ENCODE data around the gene SAE1.

SAE1 gene

DNA sequence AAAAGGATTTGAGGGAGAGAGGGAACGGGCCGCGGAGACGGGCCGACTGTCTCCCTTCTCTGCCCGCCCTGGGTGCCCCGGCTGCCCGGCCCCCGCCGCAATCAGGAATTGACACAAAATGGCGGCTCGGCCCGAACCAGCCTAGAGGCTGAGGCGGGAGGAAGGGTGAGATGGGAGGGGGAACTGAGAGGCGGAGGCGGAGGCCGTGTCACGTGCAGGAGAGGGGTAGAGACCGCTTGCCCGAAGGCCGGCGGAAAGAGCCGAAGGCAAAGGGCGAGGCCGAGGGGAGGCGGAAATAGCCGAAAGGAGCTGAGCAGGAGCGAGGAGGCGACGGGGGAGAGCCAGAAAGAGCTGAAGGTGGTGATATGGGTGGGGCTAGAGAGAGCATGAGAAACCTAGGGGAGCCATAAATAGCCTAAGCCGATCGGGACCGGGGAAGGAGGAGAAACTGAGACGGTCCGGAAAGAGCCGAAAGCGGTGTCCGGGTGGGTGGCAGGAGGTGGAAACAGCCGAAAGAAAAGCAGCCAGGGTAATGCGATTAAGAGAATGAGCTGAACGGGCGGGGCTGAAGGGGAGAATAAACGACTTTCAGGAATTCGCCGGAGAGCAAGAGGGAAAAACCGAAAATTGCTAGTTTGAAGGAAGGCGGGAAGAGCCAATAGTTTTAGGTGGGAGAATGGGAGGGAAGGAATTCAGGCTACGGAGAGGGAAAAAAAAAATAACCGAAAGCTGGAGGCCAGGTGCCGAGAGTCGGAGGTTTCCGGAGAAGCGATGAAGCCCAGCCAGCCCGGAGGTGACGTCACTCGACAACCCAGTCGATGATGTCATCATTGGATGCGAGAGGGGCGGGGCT lies 17.4 kb upstream of the SAE1 start, which contains the start of gene ZC3H4:
ZC3H4 (minus strand) TSS at position 780 of the 853 bp plus-strand sequence. CDS start 1,192 bp downstream, outside the sequence.
- H3K4me1 ChIP-seq (ENCODE audit: control extremely low read depth in 1 of 4, control insufficient read depth in 4 of 4, insufficient read depth in 4 of 4, low read length in 3 of 4): peaks cover 20 to 38% (median 31%) of the 10 kb centered on the region in 4 experiments
- WGBS (ENCODE audit: insufficient coverage): under 1% methylated on average over 52 of the region's 59 CpGs
- no peaks in the 10 kb centered on the region for H3K9me3 ChIP-seq (ENCODE audit: control extremely low read depth in 1 of 5, control insufficient read depth in 4 of 5, insufficient read depth in 2 of 5, low read depth in 1 of 5, low read length in 4 of 5)
- ChIA-PET POLR2A (interaction anchor here (0.6 to 1.4 kb wide), 14 partner anchors 9 to 718 kb away, joined by 3 to 9 read pairs (median 4); partner anchors contain the start of genes CALM3, CCDC9, SAE1 and TMEM160), CTCF (interaction anchor here (1.0 to 12.5 kb wide), 8 partner anchors 9 to 100 kb away, joined by 3 to 116 read pairs (median 4); no protein-coding TSS in a partner anchor)
- peak within 1 kb of the TSS; percentile 80 to 99 (median 90) for H3K4me3 ChIP-seq (ENCODE audit: control insufficient read depth in 1 of 7, extremely low read depth in 1 of 7, insufficient read depth in 4 of 7, low read depth in 2 of 7, low read length in 6 of 7)
- H3K36me3 ChIP-seq (ENCODE audit: control insufficient read depth in 4 of 4, insufficient read depth in 4 of 4, low read length in 3 of 4): peaks cover 0 to 8% (median 0%) of the 10 kb centered on the region in 4 experiments
- peak within 1 kb of the TSS; percentile 99 to 100 for H3K27ac ChIP-seq (ENCODE audit: insufficient read depth in 1 of 2, low read depth in 1 of 2, low read length in 2 of 2, poor library complexity in 1 of 2, severe bottlenecking in 2 of 2)
- peak; percentile 99 to 100 (median 99) for DNase-seq
- H3K27me3 ChIP-seq (replicated peaks in 2 of 5; ENCODE audit: control insufficient read depth in 4 of 5, insufficient read depth in 5 of 5, low read length in 4 of 5): no peaks in the 10 kb centered on the region

- H3K9me3 ChIP-seq (ENCODE audit: control extremely low read depth in 1 of 5, control insufficient read depth in 4 of 5, insufficient read depth in 2 of 5, low read depth in 1 of 5, low read length in 4 of 5): no peaks in the 10 kb centered on the region
- peak overlapping the region; percentile 99 to 100 for H3K27ac ChIP-seq (ENCODE audit: insufficient read depth in 1 of 2, low read depth in 1 of 2, low read length in 2 of 2, poor library complexity in 1 of 2, severe bottlenecking in 2 of 2)
- no peak for DNase-seq
- H3K4me3 ChIP-seq (ENCODE audit: control insufficient read depth in 1 of 7, extremely low read depth in 1 of 7, insufficient read depth in 4 of 7, low read depth in 2 of 7, low read length in 6 of 7): peak overlapping the region; percentile 80 to 99 (median 90)
- WGBS (ENCODE audit: insufficient coverage): 73% methylated on average over 20 of the region's 26 CpGs
- CTCF ChIA-PET: interaction anchor here (1.0 to 12.5 kb wide), 7 partner anchors 8 to 101 kb away, joined by 3 to 116 read pairs (median 5); no protein-coding TSS in a partner anchor
- POLR2A ChIA-PET: interaction anchor here (0.8 to 1.4 kb wide), 10 partner anchors 10 to 513 kb away, joined by 3 to 9 read pairs (median 4); partner anchors contain the start of genes CALM3 and TMEM160
- H3K4me1 ChIP-seq (ENCODE audit: control extremely low read depth in 1 of 4, control insufficient read depth in 4 of 4, insufficient read depth in 4 of 4, low read length in 3 of 4): peaks cover 15 to 31% (median 25%) of the 10 kb centered on the region in 4 experiments
- H3K36me3 ChIP-seq (ENCODE audit: control insufficient read depth in 4 of 4, insufficient read depth in 4 of 4, low read length in 3 of 4): peaks cover 0 to 8% (median 0%) of the 10 kb centered on the region in 4 experiments
- no peaks in the 10 kb centered on the region for H3K27me3 ChIP-seq (replicated peaks in 2 of 5; ENCODE audit: control insufficient read depth in 4 of 5, insufficient read depth in 5 of 5, low read length in 4 of 5)
These were observed 16.6 kb upstream of the SAE1 start for GRCh38 chr19:47113850-47114651.

- peaks cover 0 to 3% (median 0%) of the 10 kb centered on the region in 4 experiments for H3K4me1 ChIP-seq (ENCODE audit: control extremely low read depth in 1 of 4, control insufficient read depth in 4 of 4, insufficient read depth in 4 of 4, low read length in 3 of 4)
- DNase-seq: no peak
- no peaks in the 10 kb centered on the region for H3K36me3 ChIP-seq (ENCODE audit: control insufficient read depth in 4 of 4, insufficient read depth in 4 of 4, low read length in 3 of 4)
- ChIA-PET POLR2A (no interaction called here), CTCF (interaction anchor here (12.5 kb wide), 1 partner anchor 39 kb away, joined by 116 read pairs; no protein-coding TSS in a partner anchor)
- no peaks in the 10 kb centered on the region for H3K9me3 ChIP-seq (ENCODE audit: control extremely low read depth in 1 of 5, control insufficient read depth in 4 of 5, insufficient read depth in 2 of 5, low read depth in 1 of 5, low read length in 4 of 5)
- no peak overlapping the region for H3K4me3 ChIP-seq (ENCODE audit: control insufficient read depth in 1 of 7, extremely low read depth in 1 of 7, insufficient read depth in 4 of 7, low read depth in 2 of 7, low read length in 6 of 7)
- H3K27me3 ChIP-seq (replicated peaks in 2 of 5; ENCODE audit: control insufficient read depth in 4 of 5, insufficient read depth in 5 of 5, low read length in 4 of 5): no peaks in the 10 kb centered on the region
- WGBS (ENCODE audit: insufficient coverage): 100% methylated on average over 2 of the region's 6 CpGs
- H3K27ac ChIP-seq (ENCODE audit: insufficient read depth in 1 of 2, low read depth in 1 of 2, low read length in 2 of 2, poor library complexity in 1 of 2, severe bottlenecking in 2 of 2): no peak overlapping the region
These were observed 10.1 kb upstream of the SAE1 start for GRCh38 chr19:47120470-47121067.

- peaks cover 0 to 3% (median 0%) of the 10 kb centered on the region in 4 experiments for H3K4me1 ChIP-seq (ENCODE audit: control extremely low read depth in 1 of 4, control insufficient read depth in 4 of 4, insufficient read depth in 4 of 4, low read length in 3 of 4)
- H3K27ac ChIP-seq (ENCODE audit: insufficient read depth in 1 of 2, low read depth in 1 of 2, low read length in 2 of 2, poor library complexity in 1 of 2, severe bottlenecking in 2 of 2): no peak overlapping the region
- DNase-seq: no peak
- H3K4me3 ChIP-seq (ENCODE audit: control insufficient read depth in 1 of 7, extremely low read depth in 1 of 7, insufficient read depth in 4 of 7, low read depth in 2 of 7, low read length in 6 of 7): no peak overlapping the region
- no peaks in the 10 kb centered on the region for H3K36me3 ChIP-seq (ENCODE audit: control insufficient read depth in 4 of 4, insufficient read depth in 4 of 4, low read length in 3 of 4)
- no peaks in the 10 kb centered on the region for H3K9me3 ChIP-seq (ENCODE audit: control extremely low read depth in 1 of 5, control insufficient read depth in 4 of 5, insufficient read depth in 2 of 5, low read depth in 1 of 5, low read length in 4 of 5)
- POLR2A ChIA-PET: interaction anchor here (1.0 to 1.1 kb wide), 2 partner anchors 9 to 10 kb away, joined by 3 to 4 read pairs; partner anchors contain the start of gene ZC3H4
- CTCF ChIA-PET: interaction anchor here (0.7 to 12.5 kb wide), 12 partner anchors 9 to 110 kb away, joined by 3 to 116 read pairs (median 4); partner anchors contain the start of gene ZC3H4
- H3K27me3 ChIP-seq (replicated peaks in 2 of 5; ENCODE audit: control insufficient read depth in 4 of 5, insufficient read depth in 5 of 5, low read length in 4 of 5): no peaks in the 10 kb centered on the region
- WGBS (ENCODE audit: insufficient coverage): 92% methylated on average over 9 of the region's 14 CpGs
These were observed 8.0 kb upstream of the SAE1 start for GRCh38 chr19:47122359-47123335.

DNA sequence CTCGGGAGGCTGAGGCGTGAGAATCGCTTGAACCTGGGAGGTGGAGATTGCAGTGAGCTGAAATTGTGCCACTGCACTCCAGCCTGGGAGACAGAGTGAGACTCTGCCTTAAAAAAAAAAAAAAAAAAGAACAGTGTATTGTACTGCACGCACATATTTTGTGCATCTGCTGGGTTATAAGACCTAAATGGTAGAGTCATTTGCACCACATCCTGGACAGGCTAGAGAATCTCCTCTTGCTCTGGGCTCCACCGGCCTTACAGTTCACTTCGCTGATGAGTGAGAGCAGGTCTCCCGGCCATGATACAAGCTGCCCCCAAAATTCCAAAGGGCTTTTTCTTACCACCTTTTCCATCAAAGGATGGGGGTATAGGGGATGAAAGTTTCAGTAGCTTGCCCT lies 7.2 kb upstream of the SAE1 start:
- CTCF ChIA-PET: interaction anchor here (0.7 to 12.5 kb wide), 12 partner anchors 8 to 110 kb away, joined by 3 to 116 read pairs (median 4); partner anchors contain the start of gene ZC3H4
- no peak for DNase-seq
- no peaks in the 10 kb centered on the region for H3K9me3 ChIP-seq (ENCODE audit: control extremely low read depth in 1 of 5, control insufficient read depth in 4 of 5, insufficient read depth in 2 of 5, low read depth in 1 of 5, low read length in 4 of 5)

More for the DNA sequence above, 7.2 kb upstream of the SAE1 start:
- H3K36me3 ChIP-seq (ENCODE audit: control insufficient read depth in 4 of 4, insufficient read depth in 4 of 4, low read length in 3 of 4): no peaks in the 10 kb centered on the region
- no peak overlapping the region for H3K4me3 ChIP-seq (ENCODE audit: control insufficient read depth in 1 of 7, extremely low read depth in 1 of 7, insufficient read depth in 4 of 7, low read depth in 2 of 7, low read length in 6 of 7)
- H3K27me3 ChIP-seq (replicated peaks in 2 of 5; ENCODE audit: control insufficient read depth in 4 of 5, insufficient read depth in 5 of 5, low read length in 4 of 5): no peaks in the 10 kb centered on the region
- H3K27ac ChIP-seq (ENCODE audit: insufficient read depth in 1 of 2, low read depth in 1 of 2, low read length in 2 of 2, poor library complexity in 1 of 2, severe bottlenecking in 2 of 2): no peak overlapping the region
- WGBS (ENCODE audit: insufficient coverage): 100% methylated on average over 3 of the region's 7 CpGs
- peaks cover 0 to 3% (median 0%) of the 10 kb centered on the region in 4 experiments for H3K4me1 ChIP-seq (ENCODE audit: control extremely low read depth in 1 of 4, control insufficient read depth in 4 of 4, insufficient read depth in 4 of 4, low read length in 3 of 4)
- POLR2A ChIA-PET: interaction anchor here (1.0 to 1.2 kb wide), 2 partner anchors 9 to 10 kb away, joined by 3 to 4 read pairs; partner anchors contain the start of gene ZC3H4
